Astrocyte (in vitro differentiated cells and primary cell): ENCODE data around the gene MYO1E. TPM values are rescaled to one million over a fixed set of nuclear protein-coding genes. Genes with fewer than 3 reads are reported as not detected.
"Not testable (repeated sequence)": the region's sequence is repeated elsewhere in the genome, so short reads cannot be mapped to it uniquely, and the experiment has no call there.

Experiments used
- DNase-seq: peaks from one replicate; pipeline ENCODE4 v3.0.0-alpha.2; 2010; ENCODE audit warnings: low read depth
- FAIRE-seq: peaks from 2 replicates; lab custom pipeline; 2011; peaks lifted over from hg19 to GRCh38; lab: Jason Lieb, UNC
- H2AFZ ChIP-seq: 2 replicates; pipeline ENCODE4 v1.6.0; 2012; ENCODE audit warnings: low read depth, low read length, inconsistent platforms
- H3K27ac ChIP-seq: 2 replicates; pipeline ENCODE4 v1.5.1; 2011; ENCODE audit warnings: low read depth, low read length, inconsistent platforms
- H3K27me3 ChIP-seq: 2 replicates; pipeline ENCODE4 v1.6.0; 2011; ENCODE audit warnings: low read length, inconsistent platforms; ENCODE audit not compliant: insufficient read depth
- H3K36me3 ChIP-seq: 2 replicates; pipeline ENCODE4 v1.5.1; 2011; ENCODE audit warnings: low read length, inconsistent platforms; ENCODE audit not compliant: insufficient read depth
- H3K4me1 ChIP-seq: 2 replicates; pipeline ENCODE4 v1.5.1; 2011; ENCODE audit warnings: low read length, inconsistent platforms; ENCODE audit not compliant: insufficient read depth
- H3K4me2 ChIP-seq: 2 replicates; pipeline ENCODE4 v1.6.0; 2012; ENCODE audit warnings: low read length, inconsistent platforms
- H3K4me3 ChIP-seq: 2 replicates; pipeline ENCODE4 v1.5.1; 2011; ENCODE audit warnings: low read depth, mild to moderate bottlenecking, low read length, inconsistent platforms; ENCODE audit not compliant: insufficient read depth
- H3K79me2 ChIP-seq: 2 replicates; pipeline ENCODE4 v1.6.0; 2012; ENCODE audit warnings: mild to moderate bottlenecking, low read length, inconsistent platforms; ENCODE audit not compliant: insufficient read depth
- H3K9ac ChIP-seq: 2 replicates; pipeline ENCODE4 v1.6.0; 2012; ENCODE audit warnings: mild to moderate bottlenecking, low read length, inconsistent platforms
- H3K9me3 ChIP-seq: 2 replicates; pipeline ENCODE4 v1.5.1; 2012; ENCODE audit warnings: low read depth, mild to moderate bottlenecking, low read length, inconsistent platforms; ENCODE audit not compliant: insufficient read depth
- H4K20me1 ChIP-seq: 2 replicates; pipeline ENCODE4 v1.6.0; 2012; ENCODE audit warnings: low read length, inconsistent platforms; ENCODE audit not compliant: insufficient read depth
- H3K27ac Mint-ChIP-seq: one replicate; pipeline ENCODE4 v1.8.0; 2021; ENCODE audit warnings: mild to moderate bottlenecking, mixed read lengths; ENCODE audit not compliant: unreplicated experiment
- H3K27me3 Mint-ChIP-seq: one replicate; pipeline ENCODE4 v1.8.0; 2021; ENCODE audit warnings: low read depth, mixed read lengths; ENCODE audit not compliant: unreplicated experiment
- H3K36me3 Mint-ChIP-seq: one replicate; pipeline ENCODE4 v1.8.0; 2021; ENCODE audit warnings: low read depth, mixed read lengths; ENCODE audit not compliant: unreplicated experiment
- H3K4me1 Mint-ChIP-seq: one replicate; pipeline ENCODE4 v1.8.0; 2021; ENCODE audit warnings: low read depth, mixed read lengths; ENCODE audit not compliant: unreplicated experiment
- H3K4me3 Mint-ChIP-seq: one replicate; pipeline ENCODE4 v1.8.0; 2021; ENCODE audit warnings: mild to moderate bottlenecking, moderate library complexity, mixed read lengths; ENCODE audit not compliant: unreplicated experiment
- H3K9me3 Mint-ChIP-seq: one replicate; pipeline ENCODE4 v1.8.0; 2021; ENCODE audit warnings: mild to moderate bottlenecking, mixed read lengths; ENCODE audit not compliant: unreplicated experiment
- EZH2 ChIP-seq: IDR thresholded peaks from 2 replicates; pipeline ENCODE4 v1.6.1; 2012; ENCODE audit warnings: mild to moderate bottlenecking, low read length, inconsistent platforms; ENCODE audit not compliant: insufficient read depth
- total RNA-seq: library from RNA; stranded (reverse); gene quantifications from 2 replicates; pipeline ENCODE4 v1.2.1, GENCODE V29; 2021
- TF ChIP-seq, protein P1 (sequence below): IDR thresholded peaks from 2 replicates; pipeline ENCODE4 v1.5.1; 2011; ENCODE audit warnings: low read depth, mild to moderate bottlenecking, inconsistent platforms, low read length, moderate library complexity; ENCODE audit not compliant: insufficient read depth

MYO1E gene
- total RNA-seq, 1 donor from 2014 or later = 227 TPM

- H3K4me3 ChIP-seq = no peak overlapping the region
- no peaks in the 10 kb centered on the region for H3K27me3 Mint-ChIP-seq
- H3K9me3 Mint-ChIP-seq = no peaks in the 10 kb centered on the region
- no peak overlapping the region for H3K27ac Mint-ChIP-seq
- peaks cover 2% of the 10 kb centered on the region for H3K36me3 Mint-ChIP-seq
- H3K9ac ChIP-seq = no peak overlapping the region
- H3K4me3 Mint-ChIP-seq = no peak overlapping the region
- DNase-seq (no peak), FAIRE-seq (no peak)
- H3K36me3 ChIP-seq = no peaks in the 10 kb centered on the region
- H3K27ac ChIP-seq = no peak overlapping the region
- no peak for TF ChIP-seq EZH2
- TF ChIP-seq, protein P1, sequence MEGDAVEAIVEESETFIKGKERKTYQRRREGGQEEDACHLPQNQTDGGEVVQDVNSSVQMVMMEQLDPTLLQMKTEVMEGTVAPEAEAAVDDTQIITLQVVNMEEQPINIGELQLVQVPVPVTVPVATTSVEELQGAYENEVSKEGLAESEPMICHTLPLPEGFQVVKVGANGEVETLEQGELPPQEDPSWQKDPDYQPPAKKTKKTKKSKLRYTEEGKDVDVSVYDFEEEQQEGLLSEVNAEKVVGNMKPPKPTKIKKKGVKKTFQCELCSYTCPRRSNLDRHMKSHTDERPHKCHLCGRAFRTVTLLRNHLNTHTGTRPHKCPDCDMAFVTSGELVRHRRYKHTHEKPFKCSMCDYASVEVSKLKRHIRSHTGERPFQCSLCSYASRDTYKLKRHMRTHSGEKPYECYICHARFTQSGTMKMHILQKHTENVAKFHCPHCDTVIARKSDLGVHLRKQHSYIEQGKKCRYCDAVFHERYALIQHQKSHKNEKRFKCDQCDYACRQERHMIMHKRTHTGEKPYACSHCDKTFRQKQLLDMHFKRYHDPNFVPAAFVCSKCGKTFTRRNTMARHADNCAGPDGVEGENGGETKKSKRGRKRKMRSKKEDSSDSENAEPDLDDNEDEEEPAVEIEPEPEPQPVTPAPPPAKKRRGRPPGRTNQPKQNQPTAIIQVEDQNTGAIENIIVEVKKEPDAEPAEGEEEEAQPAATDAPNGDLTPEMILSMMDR = no peak
- no peak overlapping the region for H2AFZ ChIP-seq
- no peaks in the 10 kb centered on the region for H4K20me1 ChIP-seq
- H3K4me2 ChIP-seq = no peak overlapping the region
- H3K4me1 Mint-ChIP-seq = peaks cover 3% of the 10 kb centered on the region
- H3K79me2 ChIP-seq = no peaks in the 10 kb centered on the region
- H3K27me3 ChIP-seq = no peaks in the 10 kb centered on the region
- H3K9me3 ChIP-seq = no peaks in the 10 kb centered on the region
- H3K4me1 ChIP-seq = no peaks in the 10 kb centered on the region
Measured at GRCh38 chr15:59388670-59389069, 16.0 kb upstream of the MYO1E start.

- DNase-seq, H3K9me3 Mint-ChIP-seq, H3K27ac Mint-ChIP-seq, FAIRE-seq, H3K4me1 ChIP-seq, H3K9ac ChIP-seq, H2AFZ ChIP-seq, H3K79me2 ChIP-seq, H3K4me2 ChIP-seq, H4K20me1 ChIP-seq, H3K36me3 ChIP-seq, H3K27me3 Mint-ChIP-seq, H3K4me3 Mint-ChIP-seq, H3K27ac ChIP-seq, H3K36me3 Mint-ChIP-seq, H3K9me3 ChIP-seq, H3K27me3 ChIP-seq, H3K4me3 ChIP-seq, H3K4me1 Mint-ChIP-seq: not testable (repeated sequence)
Measured at GRCh38 chr15:59387196-59387878, 14.7 kb upstream of the MYO1E start.

GRCh38 chr15:59385171-59385570, 12.5 kb upstream of the MYO1E start:
- no peak overlapping the region for H3K9ac ChIP-seq
- Mint-ChIP-seq H3K36me3 (peaks cover 3% of the 10 kb centered on the region), H3K4me1 (peaks cover 6% of the 10 kb centered on the region), H3K27ac (no peak overlapping the region), H3K4me3 (no peak overlapping the region), H3K9me3 (no peaks in the 10 kb centered on the region), H3K27me3 (no peaks in the 10 kb centered on the region)
- H3K4me1 ChIP-seq = no peaks in the 10 kb centered on the region
- DNase-seq (no peak), FAIRE-seq (no peak)
- H2AFZ ChIP-seq = no peak overlapping the region
- H3K36me3 ChIP-seq = no peaks in the 10 kb centered on the region
- no peak overlapping the region for H3K4me2 ChIP-seq
- no peak overlapping the region for H3K4me3 ChIP-seq
- H3K27me3 ChIP-seq = no peaks in the 10 kb centered on the region
- H4K20me1 ChIP-seq = no peaks in the 10 kb centered on the region
- H3K27ac ChIP-seq = no peak overlapping the region
- H3K9me3 ChIP-seq = no peaks in the 10 kb centered on the region
- H3K79me2 ChIP-seq = no peaks in the 10 kb centered on the region
- TF ChIP-seq, protein P1 = no peak
- no peak for TF ChIP-seq EZH2
